HG03442 (cell line): ENCODE data around the gene PHF1.
A peak's percentile ranks its signal among the peaks of the same experiment; 100 is the strongest.
"Not testable (repeated sequence)": the region's sequence is repeated elsewhere in the genome, so short reads cannot be mapped to it uniquely, and the experiment has no call there.

Experiments used
- ATAC-seq: cut with Tn5 transposase; IDR thresholded peaks from one replicate; pipeline ENCODE4 v1.9.1; 2021; ENCODE audit warnings: mild to moderate bottlenecking, moderate library complexity; ENCODE audit not compliant: unreplicated experiment

The PHF1 gene

DNA sequence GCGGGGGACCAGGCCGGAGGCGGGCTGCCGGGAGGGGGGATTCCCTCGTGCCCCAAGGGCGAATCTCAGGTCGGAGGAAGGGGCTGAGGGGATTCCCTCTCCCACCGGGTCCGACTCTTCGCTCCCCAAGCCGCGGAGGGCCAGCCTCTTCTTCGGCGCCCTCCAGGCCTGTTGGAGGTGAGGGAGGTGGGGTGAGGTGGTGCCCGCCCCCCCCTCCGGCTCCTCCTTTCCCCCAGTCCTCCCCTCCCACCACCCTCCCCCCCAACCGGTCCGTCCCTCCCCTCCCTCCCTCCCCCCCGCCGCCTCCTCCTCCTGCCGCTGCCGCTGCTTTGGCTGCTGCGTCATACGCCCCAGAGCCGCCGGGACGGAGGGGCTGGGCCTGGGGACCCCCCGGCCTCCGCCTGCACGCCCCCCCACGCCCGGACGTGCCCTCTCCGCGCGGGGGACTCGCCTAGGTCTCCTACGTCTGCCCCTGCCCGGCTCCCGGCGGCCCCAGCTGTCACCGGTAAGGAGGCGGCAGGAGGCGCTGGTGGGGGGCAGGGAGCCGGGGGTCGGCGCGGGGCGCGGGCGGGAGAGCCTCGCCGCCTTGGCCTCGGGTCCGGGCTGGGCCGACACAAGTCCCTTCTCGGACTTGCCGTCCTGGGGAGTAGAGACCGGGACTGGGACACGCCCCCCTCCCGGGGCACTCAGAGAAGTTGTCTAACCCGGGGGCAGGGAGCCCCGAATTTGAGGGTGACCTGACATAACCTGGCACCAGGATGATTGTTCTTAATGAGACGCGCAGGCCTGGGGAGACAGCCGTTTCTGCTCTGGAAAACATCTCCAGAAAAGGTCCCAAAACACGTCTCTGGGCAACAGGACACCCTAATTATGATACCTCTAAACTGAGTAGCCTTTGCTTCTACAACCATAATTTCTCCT, at the start of gene PHF1:
Gene PHF1, plus strand, starts transcription at position 304 of the 921 bp plus-strand sequence. CDS start 1,250 bp downstream, outside the sequence.
- peak; percentile 10 for ATAC-seq

GRCh38 chr6:33363486-33363885, 47.3 kb upstream of the PHF1 start:
- ATAC-seq, result not testable (repeated sequence)

DNA sequence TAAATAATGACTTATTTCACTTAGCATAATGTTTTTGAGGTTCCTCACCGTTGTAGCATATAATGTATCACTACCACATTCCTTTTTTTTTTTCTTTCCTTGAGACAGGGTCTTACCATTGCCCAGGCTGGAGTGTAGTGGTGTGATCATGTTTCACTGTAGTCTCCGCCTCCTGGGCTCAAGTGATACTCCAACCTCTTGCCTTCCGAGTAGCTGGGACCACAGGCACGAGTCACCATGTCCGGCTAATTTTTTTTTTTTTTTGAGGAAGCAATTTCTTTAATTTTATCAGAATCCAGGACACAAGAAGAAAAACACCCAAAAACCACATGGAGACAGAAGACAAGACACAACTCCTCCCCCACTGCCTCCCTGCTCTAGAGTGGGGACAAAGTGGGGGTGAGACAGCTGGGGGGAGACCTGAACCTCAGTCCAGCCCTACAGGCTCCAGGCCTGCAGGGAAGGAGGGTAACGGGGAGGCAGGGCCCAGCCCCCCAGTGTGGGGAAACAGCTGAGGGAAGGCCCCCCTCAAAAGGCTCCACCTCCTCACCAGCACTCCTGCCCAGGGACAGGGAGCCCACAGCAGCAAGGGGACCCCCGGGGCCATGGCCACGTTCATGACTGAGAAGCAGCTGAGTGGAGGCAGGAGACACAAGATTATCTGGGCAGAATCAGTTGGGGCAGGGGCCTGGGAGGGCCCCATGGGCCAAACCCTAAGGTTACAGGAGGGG, 46.2 kb upstream of the PHF1 start:
- not testable (repeated sequence) for ATAC-seq

GRCh38 chr6:33365206-33365971, 45.4 kb upstream of the PHF1 start:
- ATAC-seq, result not testable (repeated sequence)

GRCh38 chr6:33367009-33367714, 43.7 kb upstream of the PHF1 start:
- no peak for ATAC-seq

DNA sequence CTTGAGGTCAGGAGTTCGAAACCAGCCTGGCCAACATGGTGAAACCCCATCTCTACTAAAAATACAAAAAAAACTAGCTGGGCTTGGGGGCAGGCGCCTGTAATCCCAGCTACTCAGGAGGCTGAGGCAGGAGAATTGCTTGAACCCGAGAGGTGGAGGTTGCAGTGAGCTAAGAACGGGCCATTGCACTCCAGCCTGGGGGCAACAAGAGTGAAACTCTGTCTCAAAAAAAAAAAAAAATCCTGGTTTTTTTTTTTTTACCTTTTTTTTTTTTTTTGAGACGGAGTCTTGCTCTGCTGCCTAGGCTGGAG, 43.1 kb upstream of the PHF1 start:
- ATAC-seq, result not testable (repeated sequence)

- not testable (repeated sequence) for ATAC-seq
Observed at GRCh38 chr6:33371901-33372300, 38.9 kb upstream of the PHF1 start.

DNA sequence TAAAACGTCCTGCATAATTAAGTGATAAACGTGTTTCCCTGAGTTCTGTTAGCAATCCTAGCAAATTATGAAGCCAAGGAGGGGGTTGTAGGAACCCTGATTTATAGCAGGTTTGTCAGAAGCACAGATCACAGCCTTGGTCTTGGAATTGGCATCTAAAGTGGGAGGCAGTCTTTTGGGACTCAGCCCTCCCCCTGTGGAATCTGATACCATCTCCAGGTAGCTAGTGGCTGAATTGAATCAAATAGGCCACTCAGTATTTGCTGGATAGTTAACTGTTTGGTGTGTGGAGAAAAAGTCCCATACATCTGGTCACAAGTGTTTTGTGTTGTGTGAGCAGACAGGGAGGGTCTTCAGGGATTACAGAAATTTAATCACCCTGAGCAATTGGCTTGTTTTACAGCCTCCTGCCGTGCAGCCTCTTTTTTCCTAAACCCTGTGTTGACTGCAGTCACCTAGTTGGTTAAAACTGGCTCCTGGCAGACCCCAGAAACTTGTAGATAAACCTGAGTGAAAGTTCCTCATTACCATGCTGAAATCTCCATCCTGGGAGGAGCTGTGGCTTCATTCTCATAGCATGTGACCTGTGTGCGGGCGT, 38.2 kb upstream of the PHF1 start:
- ATAC-seq, result no peak

- no peak for ATAC-seq
Observed at GRCh38 chr6:33373960-33374910, 36.6 kb upstream of the PHF1 start.

DNA sequence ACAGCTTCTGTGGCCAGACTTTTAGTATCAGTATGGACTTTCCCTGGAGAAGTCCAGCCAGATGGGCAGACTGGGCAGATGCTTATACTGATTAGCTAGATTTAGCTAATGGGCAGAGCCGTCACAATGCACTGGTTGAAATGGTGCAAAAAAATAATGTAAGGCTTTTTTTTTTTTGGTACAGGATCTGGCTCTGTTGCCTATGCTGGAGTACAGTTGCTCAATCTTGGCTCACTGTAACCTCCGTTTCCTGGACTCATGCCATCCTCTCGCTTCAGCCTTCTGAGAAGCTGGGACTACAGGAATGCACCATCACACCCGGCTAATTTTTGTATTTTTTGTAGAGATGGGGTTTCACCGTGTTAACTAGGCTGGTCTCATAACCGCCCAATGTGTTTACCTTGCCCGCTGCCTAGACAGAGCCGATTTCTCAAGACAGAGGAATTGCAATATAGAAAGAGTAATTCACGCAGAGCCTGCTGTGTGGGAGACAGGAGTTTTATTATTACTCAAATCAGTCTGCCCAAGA, 35.6 kb upstream of the PHF1 start:
- ATAC-seq, result no peak

DNA sequence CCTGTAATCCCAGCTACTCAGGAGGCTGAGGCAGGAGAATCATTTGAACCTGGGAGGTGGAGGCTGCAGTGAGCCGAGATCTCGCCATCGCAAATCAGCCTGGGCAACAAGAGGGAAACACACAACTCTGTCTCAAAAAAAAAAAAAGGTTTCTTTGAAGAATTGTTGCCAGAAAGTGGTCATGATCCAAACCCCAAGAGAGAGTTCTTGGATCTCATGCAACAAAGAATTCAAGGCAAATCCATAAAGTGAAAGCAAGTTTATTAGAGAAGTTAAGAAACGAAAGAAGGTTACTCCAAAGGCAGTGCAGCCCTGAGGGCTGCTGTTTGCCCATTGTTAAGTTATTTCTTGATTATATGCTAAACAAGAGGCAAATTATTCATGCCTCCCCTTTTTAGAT, 33.6 kb upstream of the PHF1 start:
- no peak for ATAC-seq

GRCh38 chr6:33379184-33379583, 31.6 kb upstream of the PHF1 start:
- ATAC-seq, result not testable (repeated sequence)

GRCh38 chr6:33380272-33380981, 30.4 kb upstream of the PHF1 start:
- ATAC-seq, result no peak

DNA sequence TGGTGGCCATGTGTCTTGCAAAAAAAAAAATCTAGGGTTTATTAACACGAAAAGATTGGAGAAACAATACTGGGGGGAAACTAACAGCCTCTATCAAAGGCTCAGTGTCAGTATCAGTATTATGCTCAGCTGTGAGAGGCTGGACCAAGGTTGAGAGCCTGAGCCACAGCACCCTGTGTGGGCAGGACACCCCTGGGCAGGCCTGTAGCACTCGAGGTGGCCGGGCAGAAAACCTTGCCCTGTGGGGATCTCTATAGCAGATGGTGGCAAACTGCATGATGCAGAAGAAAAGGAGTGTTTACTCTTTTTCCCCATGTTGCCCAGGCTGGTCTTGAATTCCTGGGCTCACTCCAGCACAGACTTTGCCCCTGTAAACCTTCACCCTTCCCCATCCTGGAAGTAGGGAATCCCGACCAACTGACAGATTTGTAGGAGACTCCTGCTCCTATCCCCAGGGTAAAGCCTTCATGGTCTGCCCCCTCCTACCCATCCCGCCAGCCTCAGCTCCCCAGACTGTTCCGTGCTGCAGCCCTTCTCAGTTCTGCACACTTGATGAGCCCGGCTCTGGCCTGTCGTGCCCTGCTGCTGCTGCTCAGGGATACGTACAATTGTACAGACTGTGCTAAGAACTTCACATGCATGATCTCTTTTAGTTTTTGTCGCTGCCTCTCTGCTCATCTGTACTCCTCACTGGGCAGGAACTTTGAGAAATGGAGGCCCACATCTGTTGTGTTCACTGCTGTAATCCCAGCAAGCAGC, 27.2 kb upstream of the PHF1 start:
- no peak for ATAC-seq

- no peak for ATAC-seq
Observed at GRCh38 chr6:33384581-33385020, 26.2 kb upstream of the PHF1 start.

DNA sequence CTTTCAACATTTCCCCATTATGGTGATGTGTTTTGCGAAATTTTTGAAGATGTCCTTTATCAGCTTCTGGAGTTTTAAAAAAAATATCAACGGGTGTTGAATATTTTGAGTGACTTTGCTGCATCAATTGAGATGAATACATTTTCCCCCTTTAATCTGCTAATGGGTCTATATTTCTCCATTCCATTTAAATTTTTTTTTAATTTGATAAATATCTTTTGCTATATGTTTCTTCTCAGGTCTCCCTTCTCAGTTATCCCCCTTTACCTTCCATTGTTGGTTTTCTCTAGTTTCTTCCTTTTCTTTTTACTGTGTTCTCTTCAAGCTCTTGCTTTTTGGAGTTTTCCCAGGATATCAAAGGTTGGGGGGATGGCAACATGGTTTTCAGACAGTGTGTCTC, 20.6 kb upstream of the PHF1 start:
- no peak for ATAC-seq

DNA sequence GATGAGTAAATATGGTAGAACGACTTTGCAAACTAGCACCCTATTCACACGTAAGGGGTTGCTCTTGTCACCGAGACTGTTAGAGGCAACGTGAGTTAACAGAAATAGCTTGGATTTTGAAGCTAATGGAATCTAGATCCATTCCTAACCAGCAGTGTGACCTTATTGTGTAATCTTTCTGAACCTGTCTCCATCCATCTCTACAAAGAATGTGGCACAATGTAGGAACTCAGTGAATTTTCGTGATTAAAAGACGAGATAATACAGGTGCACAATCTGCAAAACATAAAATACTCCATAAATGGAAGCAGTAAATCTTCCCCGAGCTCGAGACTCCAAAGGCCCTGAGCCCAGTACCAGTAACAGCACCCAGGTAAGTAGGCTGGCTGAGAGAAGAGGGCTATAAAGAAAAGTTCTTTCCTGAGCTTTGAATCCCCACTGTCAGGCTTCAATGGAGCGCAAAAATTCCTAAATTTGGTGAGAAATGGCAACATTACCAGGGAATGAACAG, 20.0 kb upstream of the PHF1 start:
- ATAC-seq, result no peak
